Liver (tissue), 9 donors: ENCODE data around the gene SECTM1. TPM values are rescaled to one million over a fixed set of nuclear protein-coding genes. Genes with fewer than 3 reads are reported as not detected.
"Not testable (repeated sequence)": the region's sequence is repeated elsewhere in the genome, so short reads cannot be mapped to it uniquely, and the experiment has no call there.

Experiments
- DNase-seq: peaks from one replicate; pipeline ENCODE4 v3.0.0-alpha.2; 2017; ENCODE audit warnings: low spot score
- H3K27ac ChIP-seq, 2 donors: one replicate each; pipeline ENCODE4 v1.7.0; 2013; ENCODE audit warnings: inconsistent platforms in 2 of 2, low read length in 2 of 2, control low read depth in 1 of 2, low read depth in 1 of 2, mild to moderate bottlenecking in 1 of 2
- H3K27me3 ChIP-seq, 4 donors: one replicate each; pipeline versions ENCODE4 v1.6.1 to v1.7.0; 2013; ENCODE audit warnings: low read length in 3 of 4, inconsistent platforms in 1 of 4, mild to moderate bottlenecking in 1 of 4, moderate library complexity in 1 of 4; ENCODE audit not compliant: control insufficient read depth in 4 of 4, insufficient read depth in 4 of 4
- H3K36me3 ChIP-seq, 4 donors: one replicate each; pipeline versions ENCODE4 v1.6.1 to v1.7.0; 2013; ENCODE audit warnings: low read length in 3 of 4, mild to moderate bottlenecking in 3 of 4, low read depth in 1 of 4, moderate library complexity in 1 of 4; ENCODE audit not compliant: control insufficient read depth in 4 of 4, insufficient read depth in 3 of 4
- H3K4me1 ChIP-seq, 4 donors: one replicate each; pipeline versions ENCODE4 v1.6.1 to v1.7.0; 2013; ENCODE audit warnings: low read length in 3 of 4, mild to moderate bottlenecking in 3 of 4, moderate library complexity in 1 of 4; ENCODE audit not compliant: control insufficient read depth in 4 of 4, insufficient read depth in 4 of 4
- H3K4me3 ChIP-seq, 3 donors: one replicate each; pipeline versions ENCODE4 v1.6.1 to v1.7.0; 2013; ENCODE audit warnings: low read length in 3 of 3, control low read depth in 1 of 3, low read depth in 1 of 3, mild to moderate bottlenecking in 1 of 3
- H3K9ac ChIP-seq, 2 donors: one replicate each; pipeline ENCODE4 v1.7.0; 2013; ENCODE audit warnings: low read length in 2 of 2, mild to moderate bottlenecking in 2 of 2, moderate library complexity in 2 of 2, control low read depth in 1 of 2, low read depth in 1 of 2
- H3K9me3 ChIP-seq, 4 donors: one replicate each; pipeline versions ENCODE4 v1.6.1 to v1.7.0; 2013; ENCODE audit warnings: low read length in 3 of 4; ENCODE audit not compliant: control insufficient read depth in 4 of 4
- EGR1 ChIP-seq, 2 donors: IDR thresholded peaks; 2 replicates each; pipeline ENCODE4 v1.6.1; 2016 to 2018; ENCODE audit warnings: antibody characterized with exemption in 2 of 2, low read depth in 2 of 2
- GABPA ChIP-seq, 2 donors: IDR thresholded peaks in 1 of 2; conservative IDR thresholded peaks in 1 of 2; 2 replicates each; pipeline ENCODE4 v1.6.1; 2016; ENCODE audit warnings: antibody characterized with exemption in 2 of 2, mild to moderate bottlenecking in 1 of 2, moderate library complexity in 1 of 2
- HNF4G ChIP-seq: IDR thresholded peaks from 2 replicates; pipeline ENCODE4 v1.6.1; 2016; ENCODE audit warnings: antibody characterized with exemption
- RAD21 ChIP-seq, 2 donors: IDR thresholded peaks; 2 replicates each; pipeline ENCODE4 v1.6.1; 2016; ENCODE audit warnings: antibody characterized with exemption in 2 of 2, mild to moderate bottlenecking in 2 of 2
- RXRA ChIP-seq, 2 donors: IDR thresholded peaks; 2 replicates each; pipeline ENCODE4 v1.6.1; 2017 to 2018; ENCODE audit warnings: antibody characterized with exemption in 2 of 2, mild to moderate bottlenecking in 1 of 2
- SP1 ChIP-seq: IDR thresholded peaks from 2 replicates; pipeline ENCODE4 v1.6.1; 2018; ENCODE audit warnings: antibody characterized with exemption, mild to moderate bottlenecking
- TAF1 ChIP-seq: conservative IDR thresholded peaks from 2 replicates; pipeline ENCODE4 v1.6.1; 2016; ENCODE audit warnings: antibody characterized with exemption, mild to moderate bottlenecking
- WGBS: extraction: QIAGEN DNeasy Blood & Tissue Kit; methylation state at CpG from one replicate; pipeline ENCODE4 v1.1.7; 2013; 5-methylcytosine and 5-hydroxymethylcytosine counted together
- polyA plus RNA-seq, 2 donors: library from polyadenylated mRNA; stranded (reverse) in 1 of 2; unstranded in 1 of 2; fragments of 200-250 nt in 1 of 2; fragments of >200 nt in 1 of 2; fragmentation: Nextera tagmentation in 1 of 2; extraction: Ambion mirVana in 1 of 2; gene quantifications; one replicate each; pipeline versions ENCODE4 v1.2.1 to v1.2.3, GENCODE V29; 2013 to 2015
- total RNA-seq, 2 donors: library from RNA; depleted of rRNA; stranded (reverse); fragments of >200 nt; gene quantifications; one replicate each; pipeline ENCODE4 v1.2.3, GENCODE V29; 2014
- TF ChIP-seq, protein P1 (sequence below): fragments of 150-350 bp; IDR thresholded peaks from 2 replicates; pipeline ENCODE4 v1.5.1; 2017; ENCODE audit warnings: improper control_type of control experiment, low read depth, low read length; ENCODE audit not compliant: missing input control
- TF ChIP-seq, protein P2 (sequence below): IDR thresholded peaks from 2 replicates; pipeline ENCODE4 v1.6.1; 2016; ENCODE audit warnings: antibody characterized with exemption
- donor health status: healthy.
- donor health status: healthy.
- donor health status: healthy.
- donor health status: healthy.
- donor health status: healthy.

The SECTM1 gene
- total and polyA plus RNA-seq, 4 donors, result 1.3 to 14.2 (median 4.6) TPM

DNA sequence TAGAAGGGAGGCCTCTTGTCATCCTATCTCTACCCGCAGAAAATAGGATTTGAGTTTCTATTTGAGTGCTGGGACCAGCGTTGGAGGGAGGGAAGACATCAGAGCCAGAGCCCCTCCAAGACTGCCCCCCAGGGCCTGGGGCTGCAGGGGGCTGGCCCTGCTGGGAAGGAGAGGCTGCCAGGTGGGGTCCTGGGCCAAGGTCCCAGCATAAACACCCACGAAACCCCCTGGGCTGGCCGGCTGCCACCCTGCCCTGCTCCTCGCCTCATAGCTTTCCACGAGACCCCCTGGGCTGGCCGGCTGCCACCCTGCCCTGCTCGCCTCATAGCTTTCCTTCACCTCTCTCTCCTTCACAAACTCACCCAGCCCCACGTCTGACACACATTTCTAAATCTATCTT, 14.9 kb upstream of the SECTM1 start:
- TF ChIP-seq SP1, result no peak
- TF ChIP-seq EGR1 (IDR thresholded peaks at IDR 0.05; ENCODE audit: low read depth in 2 of 2), result no peak
- DNase-seq, result no peak
- H3K9ac ChIP-seq, result no peak overlapping the region
- no peaks in the 10 kb centered on the region for H3K9me3 ChIP-seq
- peaks cover 0 to 4% (median 2%) of the 10 kb centered on the region in 4 donors for H3K4me1 ChIP-seq
- no peak overlapping the region for H3K4me3 ChIP-seq
- H3K27ac ChIP-seq, result no peak overlapping the region
- 73% methylated on average over 9 of the region's 9 CpGs for WGBS
- H3K27me3 ChIP-seq, result no peaks in the 10 kb centered on the region
- no peaks in the 10 kb centered on the region for H3K36me3 ChIP-seq

DNA sequence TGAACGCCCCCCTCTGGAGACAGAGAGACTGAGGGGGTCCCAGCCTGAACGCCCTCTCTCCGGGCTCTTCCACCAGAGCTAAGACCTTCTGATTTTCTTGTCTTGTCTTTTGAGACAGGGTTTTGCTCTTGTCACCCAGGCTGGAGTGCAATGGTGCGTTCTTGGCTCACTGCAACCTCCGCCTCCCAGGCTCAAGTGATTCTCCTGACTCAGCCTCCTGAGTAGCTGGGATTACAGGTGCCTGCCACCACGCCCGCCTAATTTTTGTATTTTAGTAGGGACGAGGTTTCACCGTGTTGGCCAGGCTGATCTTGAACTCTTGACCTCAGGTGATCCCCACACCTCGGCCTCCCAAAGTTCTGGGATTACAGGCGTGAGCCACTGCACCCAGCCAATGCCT, 14.4 kb upstream of the SECTM1 start:
- H3K9me3 ChIP-seq, H3K9ac ChIP-seq, H3K4me1 ChIP-seq, H3K27me3 ChIP-seq, DNase-seq, H3K4me3 ChIP-seq, H3K36me3 ChIP-seq, H3K27ac ChIP-seq: not testable (repeated sequence)
- 86% methylated on average over 11 of the region's 11 CpGs for WGBS

DNA sequence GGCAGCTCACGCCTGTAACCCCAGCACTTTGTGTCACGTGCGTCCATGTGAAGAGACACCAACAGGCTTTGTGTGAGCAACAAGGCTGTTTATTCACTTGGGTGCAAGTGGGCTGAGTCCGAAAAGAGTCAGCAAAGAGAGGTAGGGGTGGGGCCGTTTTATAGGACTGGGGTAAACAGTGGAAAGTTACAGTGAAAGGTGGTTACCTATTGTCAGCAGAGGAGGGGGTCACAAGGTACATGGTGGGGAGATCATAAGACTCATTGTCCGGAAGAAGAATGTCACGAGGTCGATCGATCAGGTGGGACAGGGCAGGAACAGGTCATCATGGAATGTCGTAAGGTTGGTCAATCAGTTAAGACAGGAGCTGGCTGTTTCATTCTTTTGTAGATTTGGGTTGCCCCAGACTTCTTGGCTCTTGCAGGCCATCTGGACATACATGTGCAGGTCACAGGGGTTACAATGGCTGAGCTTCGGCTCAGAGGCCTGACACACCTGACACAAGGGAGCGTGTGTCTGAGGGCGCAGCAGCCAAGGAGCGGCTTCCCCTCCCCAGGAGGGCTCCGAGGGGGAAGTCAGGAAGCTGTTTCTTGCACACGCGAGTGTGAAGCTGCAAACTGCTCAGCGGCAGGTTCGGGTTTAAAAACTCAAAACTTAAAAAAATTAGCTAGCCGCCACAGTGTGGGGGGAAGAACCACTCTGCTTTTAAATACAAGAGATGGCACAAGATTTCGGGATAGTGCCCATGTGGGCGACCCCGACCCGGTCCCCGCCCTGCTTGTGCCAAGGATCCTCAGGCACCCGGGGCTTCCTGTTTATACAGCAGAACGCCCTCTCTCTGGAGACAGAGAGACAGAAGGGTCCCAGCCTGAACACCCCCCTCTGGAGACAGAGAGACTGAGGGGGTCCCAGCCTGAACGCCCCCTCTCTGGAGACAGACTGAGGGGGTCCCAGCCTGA, 13.1 kb upstream of the SECTM1 start:
- Histone ChIP-seq H3K27ac (no peak overlapping the region), H3K9ac (no peak overlapping the region), H3K4me1 (peaks cover 0 to 4% (median 1%) of the 10 kb centered on the region in 4 donors), H3K36me3 (no peaks in the 10 kb centered on the region), H3K9me3 (no peaks in the 10 kb centered on the region), H3K4me3 (no peak overlapping the region), H3K27me3 (no peaks in the 10 kb centered on the region)
- 60% methylated on average over 28 of the region's 28 CpGs for WGBS
- TF ChIP-seq TAF1 (no peak), GABPA (IDR thresholded peaks at IDR 0.05 in 1 of 2, conservative IDR thresholded peaks at IDR 0.05 in 1 of 2) (no peak), RAD21 (IDR thresholded peaks at IDR 0.05) (no peak), HNF4G (no peak), EGR1 (IDR thresholded peaks at IDR 0.05; ENCODE audit: low read depth in 2 of 2) (no peak), SP1 (peak; percentile 34), RXRA (IDR thresholded peaks at IDR 0.05) (peak in 1 of 2 donors; percentile 51)
- TF ChIP-seq, protein P1, sequence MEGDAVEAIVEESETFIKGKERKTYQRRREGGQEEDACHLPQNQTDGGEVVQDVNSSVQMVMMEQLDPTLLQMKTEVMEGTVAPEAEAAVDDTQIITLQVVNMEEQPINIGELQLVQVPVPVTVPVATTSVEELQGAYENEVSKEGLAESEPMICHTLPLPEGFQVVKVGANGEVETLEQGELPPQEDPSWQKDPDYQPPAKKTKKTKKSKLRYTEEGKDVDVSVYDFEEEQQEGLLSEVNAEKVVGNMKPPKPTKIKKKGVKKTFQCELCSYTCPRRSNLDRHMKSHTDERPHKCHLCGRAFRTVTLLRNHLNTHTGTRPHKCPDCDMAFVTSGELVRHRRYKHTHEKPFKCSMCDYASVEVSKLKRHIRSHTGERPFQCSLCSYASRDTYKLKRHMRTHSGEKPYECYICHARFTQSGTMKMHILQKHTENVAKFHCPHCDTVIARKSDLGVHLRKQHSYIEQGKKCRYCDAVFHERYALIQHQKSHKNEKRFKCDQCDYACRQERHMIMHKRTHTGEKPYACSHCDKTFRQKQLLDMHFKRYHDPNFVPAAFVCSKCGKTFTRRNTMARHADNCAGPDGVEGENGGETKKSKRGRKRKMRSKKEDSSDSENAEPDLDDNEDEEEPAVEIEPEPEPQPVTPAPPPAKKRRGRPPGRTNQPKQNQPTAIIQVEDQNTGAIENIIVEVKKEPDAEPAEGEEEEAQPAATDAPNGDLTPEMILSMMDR, result no peak
- TF ChIP-seq, protein P2, sequence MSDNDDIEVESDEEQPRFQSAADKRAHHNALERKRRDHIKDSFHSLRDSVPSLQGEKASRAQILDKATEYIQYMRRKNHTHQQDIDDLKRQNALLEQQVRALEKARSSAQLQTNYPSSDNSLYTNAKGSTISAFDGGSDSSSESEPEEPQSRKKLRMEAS, result no peak
- no peak for DNase-seq
